HCT116 (cell line): ENCODE data around the gene CELF2. TPM values are rescaled to one million over a fixed set of nuclear protein-coding genes. Genes with fewer than 3 reads are reported as not detected.

Experiments used
- ATAC-seq: fragments of 200-7000 bp; cut with Tn5 transposase; 2 replicates; pipeline ENCODE4 v1.9.1; 2020; ENCODE audit warnings: mild to moderate bottlenecking, moderate library complexity
- BruUV-seq: library from RNA; stranded (reverse); fragments of 400-500 nt; replicated peaks from 2 replicates; lab custom pipeline; 2021; lab: Mats Ljungman, UMichigan
- CTCF ChIA-PET: fragments of 300-600 bp; sonication (Branson Sonifier 250); formaldehyde crosslinking; loops from one replicate; lab custom pipeline; 2021; ENCODE audit warnings: antibody characterized with exemption; lab: Charles Lee
- POLR2A ChIA-PET: fragments of 300-600, 350-600 bp; sonication (Branson Sonifier 250); formaldehyde crosslinking; loops from one replicate; lab custom pipeline; 2021; ENCODE audit warnings: antibody characterized with exemption; lab: Charles Lee
- RAD21 ChIA-PET, 2 experiments: fragments of 300-600 bp; sonication (Branson Sonifier 250); formaldehyde crosslinking; loops; one replicate each; lab custom pipeline; 2023; ENCODE audit warnings: low total read pairs in 2 of 2; ENCODE audit not compliant: uncharacterized antibody in 2 of 2, unreplicated experiment in 2 of 2, low non-redundant PET in 1 of 2; lab: Charles Lee
- DNase-seq: peaks from one replicate; pipeline ENCODE4 v3.0.0-alpha.2; 2010; ENCODE audit warnings: low read depth, low spot score
- H2AFZ ChIP-seq: fragments of 200-600 bp; shearing (Covaris generic), sonication (generic); 2 replicates; pipeline ENCODE4 v1.6.1; 2017; ENCODE audit warnings: low read depth, mixed run types, mixed read lengths, antibody characterized with exemption, low read length; ENCODE audit not compliant: poor library complexity, severe bottlenecking
- H3K27ac ChIP-seq: 2 replicates; pipeline ENCODE4 v1.5.1; 2012; ENCODE audit warnings: low read depth, low read length
- H3K27me3 ChIP-seq: fragments of 200-600 bp; sonication (generic); 2 replicates; pipeline ENCODE4 v1.6.1; 2016; ENCODE audit warnings: mixed run types, low read length, mixed read lengths; ENCODE audit not compliant: insufficient read depth
- H3K36me3 ChIP-seq, 2 experiments: fragments of 200-500 bp in 1 of 2; fragments of 200-600 bp in 1 of 2; sonication (Bioruptor generic) in 1 of 2; sonication (generic) in 1 of 2; 2 replicates each; pipeline versions ENCODE4 v1.5.1 to v1.6.1; 2014 to 2016; ENCODE audit warnings: low read length in 2 of 2, inconsistent platforms in 1 of 2, mixed read lengths in 1 of 2, mixed run types in 1 of 2; ENCODE audit not compliant: insufficient read depth in 2 of 2, control insufficient read depth in 1 of 2
- H3K4me1 ChIP-seq, 2 experiments: fragments of 200-600 bp in 1 of 2; sonication (generic) in 1 of 2; 2 replicates each; pipeline versions ENCODE4 v1.5.1 to v1.6.1; 2012 to 2017; ENCODE audit warnings: low read length in 2 of 2, inconsistent platforms in 1 of 2, mild to moderate bottlenecking in 1 of 2, mixed read lengths in 1 of 2, mixed run types in 1 of 2, moderate library complexity in 1 of 2; ENCODE audit not compliant: insufficient read depth in 2 of 2, control insufficient read depth in 1 of 2
- H3K4me2 ChIP-seq: fragments of 200-600 bp; sonication (generic); 2 replicates; pipeline ENCODE4 v1.6.1; 2017; ENCODE audit warnings: mixed run types, low read length, mixed read lengths
- H3K4me3 ChIP-seq, 2 experiments: fragments of 200-600 bp in 1 of 2; sonication (generic) in 1 of 2; replicated peaks in 1 of 2; 2 replicates each; pipeline ENCODE4 v1.5.1; 2011 to 2016; ENCODE audit warnings: low read length in 2 of 2, control low read depth in 1 of 2, low read depth in 1 of 2, mild to moderate bottlenecking in 1 of 2, mixed read lengths in 1 of 2, mixed run types in 1 of 2
- H3K79me2 ChIP-seq: fragments of 200-600 bp; sonication (generic); 2 replicates; pipeline ENCODE4 v1.6.1; 2017; ENCODE audit warnings: mild to moderate bottlenecking, mixed run types, low read length, moderate library complexity, mixed read lengths; ENCODE audit not compliant: insufficient read depth
- H3K9ac ChIP-seq: fragments of 200-600 bp; sonication (generic); 2 replicates; pipeline ENCODE4 v1.6.1; 2016; ENCODE audit warnings: low read length, mixed read lengths
- H3K9me2 ChIP-seq: fragments of 200-600 bp; sonication (generic), shearing (Covaris generic); 2 replicates; pipeline ENCODE4 v1.6.1; 2017; ENCODE audit warnings: mixed run types, mild to moderate bottlenecking, moderate library complexity; ENCODE audit not compliant: insufficient read depth
- H3K9me3 ChIP-seq, 2 experiments: fragments of 200-500 bp in 1 of 2; fragments of 200-600 bp in 1 of 2; sonication (Bioruptor generic) in 1 of 2; sonication (generic) in 1 of 2; 2 replicates each; pipeline ENCODE4 v1.6.1; 2014 to 2017; ENCODE audit warnings: low read length in 2 of 2, mixed read lengths in 2 of 2, inconsistent platforms in 1 of 2, low read depth in 1 of 2, mild to moderate bottlenecking in 1 of 2, mixed run types in 1 of 2, moderate library complexity in 1 of 2; ENCODE audit not compliant: control insufficient read depth in 1 of 2, insufficient read depth in 1 of 2
- H4K20me1 ChIP-seq: fragments of 200-600 bp; sonication (generic), shearing (Covaris generic); 2 replicates; pipeline ENCODE4 v1.6.1; 2017; ENCODE audit warnings: mixed run types, mild to moderate bottlenecking, moderate library complexity; ENCODE audit not compliant: insufficient read depth
- CBX3 ChIP-seq: IDR thresholded peaks from 2 replicates; pipeline ENCODE4 v1.6.1; 2012; ENCODE audit warnings: low read depth
- CEBPB ChIP-seq: IDR thresholded peaks from 2 replicates; pipeline ENCODE4 v1.6.1; 2012; ENCODE audit warnings: low read depth
- EGR1 ChIP-seq: IDR thresholded peaks from 2 replicates; pipeline ENCODE4 v1.6.1; 2012; ENCODE audit warnings: low read depth
- EZH2 ChIP-seq: fragments of 200-600 bp; sonication (generic); IDR thresholded peaks from 2 replicates; pipeline ENCODE4 v1.6.1; 2017; ENCODE audit warnings: antibody characterized with exemption, mixed run types
- FOSL1 ChIP-seq: IDR thresholded peaks from 2 replicates; pipeline ENCODE4 v1.6.1; 2012; ENCODE audit warnings: low read depth
- JUND ChIP-seq: IDR thresholded peaks from 2 replicates; pipeline ENCODE4 v1.6.1; 2012
- POLR2A ChIP-seq: IDR thresholded peaks from 2 replicates; pipeline ENCODE4 v1.7.0; 2011; ENCODE audit warnings: borderline replicate concordance; ENCODE audit not compliant: insufficient read depth, insufficient read length; ENCODE audit errors: extremely low read depth
- POLR2AphosphoS5 ChIP-seq: IDR thresholded peaks from 2 replicates; pipeline ENCODE4 v1.6.1; 2011; ENCODE audit warnings: mild to moderate bottlenecking, low read depth, low read length, moderate library complexity
- SP1 ChIP-seq: IDR thresholded peaks from 2 replicates; pipeline ENCODE4 v1.6.1; 2012; ENCODE audit warnings: low read depth
- SRF ChIP-seq: IDR thresholded peaks from 2 replicates; pipeline ENCODE4 v1.6.1; 2012; ENCODE audit warnings: low read depth
- TCF7L2 ChIP-seq: IDR thresholded peaks from 2 replicates; pipeline ENCODE4 v1.7.0; 2011; ENCODE audit warnings: borderline replicate concordance, inconsistent platforms; ENCODE audit not compliant: insufficient read depth, insufficient read length; ENCODE audit errors: extremely low read depth
- YY1 ChIP-seq: IDR thresholded peaks from 2 replicates; pipeline ENCODE4 v1.6.1; 2011; ENCODE audit warnings: low read length, low read depth, moderate library complexity, mild to moderate bottlenecking; ENCODE audit not compliant: insufficient replicate concordance; ENCODE audit errors: extremely low read depth
- ZNF274 ChIP-seq: fragments of 200-500 bp; sonication (Bioruptor generic); IDR thresholded peaks from 2 replicates; pipeline ENCODE4 v1.6.1; 2014; ENCODE audit warnings: mild to moderate bottlenecking, low read depth, low read length, inconsistent platforms
- intact Hi-C: fragments of 100-400 bp; cut with micrococcal nuclease; formaldehyde crosslinking; loops from 2 replicates; pipeline ENCODE4 v1.10.0; 2022
- total RNA-seq: library from RNA; stranded (reverse); gene quantifications from one replicate; pipeline ENCODE4 v1.2.1, GENCODE V29; 2021; ENCODE audit not compliant: unreplicated experiment
- TF ChIP-seq, protein P1 (sequence below): IDR thresholded peaks from 2 replicates; pipeline ENCODE4 v1.6.1; 2011; ENCODE audit warnings: mild to moderate bottlenecking, low read length, moderate library complexity; ENCODE audit not compliant: insufficient replicate concordance; ENCODE audit errors: extremely low read depth

The CELF2 gene
- total RNA-seq, 1 experiment from 2014 or later = 0.66 TPM

DNA sequence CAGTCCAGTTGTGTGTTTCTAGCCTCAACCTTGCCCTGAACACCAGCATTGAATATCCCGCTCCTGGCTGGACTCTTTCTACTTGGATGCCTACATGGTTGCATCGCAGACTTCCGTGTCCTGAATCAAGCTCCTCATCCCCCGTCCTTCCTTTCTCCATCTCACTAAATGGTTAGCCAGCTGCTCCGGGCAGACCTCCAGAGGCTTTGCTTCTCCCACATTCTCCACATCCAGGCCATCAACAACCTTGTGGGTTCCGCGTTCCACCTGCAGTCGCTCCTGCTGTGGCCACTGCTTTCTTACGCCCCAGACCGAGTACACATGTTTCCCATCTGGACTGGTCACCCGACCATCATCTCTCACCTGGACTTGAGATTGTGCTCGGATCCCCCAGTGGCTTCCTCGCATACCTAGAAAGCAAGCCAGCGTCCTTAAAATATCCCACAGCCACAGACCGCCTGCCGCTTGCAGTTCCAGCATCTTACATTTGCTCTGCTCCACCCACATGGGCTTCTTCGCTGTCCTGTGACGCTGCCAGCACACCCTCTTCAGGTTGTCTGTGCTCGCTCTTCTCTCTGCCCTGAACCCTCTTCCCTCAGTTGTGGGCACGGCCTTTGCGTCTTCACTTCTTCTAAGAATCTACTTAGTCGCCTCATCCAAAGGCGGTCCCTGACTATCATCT is 25.9 kb downstream of the CELF2 start:
- Histone ChIP-seq H3K27ac (no peak overlapping the region), H3K36me3 (no peaks in the 10 kb centered on the region), H3K9ac (no peak overlapping the region), H3K4me1 (no peaks in the 10 kb centered on the region), H3K4me3 (no peak overlapping the region), H3K79me2 (no peaks in the 10 kb centered on the region), H3K4me2 (no peak overlapping the region), H2AFZ (no peak overlapping the region), H4K20me1 (no peaks in the 10 kb centered on the region), H3K27me3 (no peaks in the 10 kb centered on the region), H3K9me2 (no peaks in the 10 kb centered on the region), H3K9me3 (peaks cover 0 to 4% of the 10 kb centered on the region in 2 experiments; a peak in 2 of 4 replicates)
- CTCF ChIA-PET = no interaction called here
- RAD21 ChIA-PET = no interaction called here
- intact Hi-C loops = no loop called here
- BruUV-seq = no TSS peak
- TF ChIP-seq ZNF274 (no peak), EZH2 (no peak), SRF (no peak), FOSL1 (no peak), TCF7L2 (no peak), EGR1 (no peak), YY1 (no peak), POLR2AphosphoS5 (no peak), POLR2A (no peak), JUND (no peak), SP1 (no peak), CBX3 (no peak), CEBPB (no peak)
- TF ChIP-seq, protein P1, sequence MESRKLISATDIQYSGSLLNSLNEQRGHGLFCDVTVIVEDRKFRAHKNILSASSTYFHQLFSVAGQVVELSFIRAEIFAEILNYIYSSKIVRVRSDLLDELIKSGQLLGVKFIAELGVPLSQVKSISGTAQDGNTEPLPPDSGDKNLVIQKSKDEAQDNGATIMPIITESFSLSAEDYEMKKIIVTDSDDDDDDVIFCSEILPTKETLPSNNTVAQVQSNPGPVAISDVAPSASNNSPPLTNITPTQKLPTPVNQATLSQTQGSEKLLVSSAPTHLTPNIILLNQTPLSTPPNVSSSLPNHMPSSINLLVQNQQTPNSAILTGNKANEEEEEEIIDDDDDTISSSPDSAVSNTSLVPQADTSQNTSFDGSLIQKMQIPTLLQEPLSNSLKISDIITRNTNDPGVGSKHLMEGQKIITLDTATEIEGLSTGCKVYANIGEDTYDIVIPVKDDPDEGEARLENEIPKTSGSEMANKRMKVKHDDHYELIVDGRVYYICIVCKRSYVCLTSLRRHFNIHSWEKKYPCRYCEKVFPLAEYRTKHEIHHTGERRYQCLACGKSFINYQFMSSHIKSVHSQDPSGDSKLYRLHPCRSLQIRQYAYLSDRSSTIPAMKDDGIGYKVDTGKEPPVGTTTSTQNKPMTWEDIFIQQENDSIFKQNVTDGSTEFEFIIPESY = no peak
- DNase-seq (no peak), ATAC-seq (no peak)
- POLR2A ChIA-PET = no interaction called here
